Measurements from ENCODE around the gene ADGRG1.
"Not testable (repeated sequence)": the region's sequence is repeated elsewhere in the genome, so short reads cannot be mapped to it uniquely, and the experiment has no call there.

ADGRG1 gene

DNA sequence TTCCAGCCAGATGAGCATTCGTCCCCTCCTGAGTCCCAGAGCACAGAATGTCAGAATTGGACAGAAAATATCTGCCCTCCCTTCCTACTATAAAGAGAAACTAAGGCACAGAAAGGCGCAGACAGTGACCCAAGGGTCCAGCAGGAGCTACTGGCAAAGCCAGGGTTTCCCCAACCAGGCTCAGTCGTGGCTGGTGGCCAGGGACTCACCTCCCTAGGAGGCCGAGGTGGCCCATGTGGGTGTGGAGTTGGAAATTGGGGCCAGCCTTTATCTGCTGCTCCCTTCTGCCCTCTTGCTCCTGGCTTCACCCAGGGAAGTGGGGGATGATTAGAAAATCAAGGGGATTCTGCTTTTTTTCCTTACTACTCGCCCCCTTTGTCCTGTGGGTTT is 67.2 kb downstream of the ADGRG1 start:
- DNase-seq (ENCODE audit: extremely low read depth in 1 of 2, low read depth in 1 of 2) = no peak

- DNase-seq (ENCODE audit: extremely low read depth in 1 of 2, low read depth in 1 of 2) = no peak
Observed at GRCh38 chr16:57696240-57696639, 67.8 kb downstream of the ADGRG1 start.

DNA sequence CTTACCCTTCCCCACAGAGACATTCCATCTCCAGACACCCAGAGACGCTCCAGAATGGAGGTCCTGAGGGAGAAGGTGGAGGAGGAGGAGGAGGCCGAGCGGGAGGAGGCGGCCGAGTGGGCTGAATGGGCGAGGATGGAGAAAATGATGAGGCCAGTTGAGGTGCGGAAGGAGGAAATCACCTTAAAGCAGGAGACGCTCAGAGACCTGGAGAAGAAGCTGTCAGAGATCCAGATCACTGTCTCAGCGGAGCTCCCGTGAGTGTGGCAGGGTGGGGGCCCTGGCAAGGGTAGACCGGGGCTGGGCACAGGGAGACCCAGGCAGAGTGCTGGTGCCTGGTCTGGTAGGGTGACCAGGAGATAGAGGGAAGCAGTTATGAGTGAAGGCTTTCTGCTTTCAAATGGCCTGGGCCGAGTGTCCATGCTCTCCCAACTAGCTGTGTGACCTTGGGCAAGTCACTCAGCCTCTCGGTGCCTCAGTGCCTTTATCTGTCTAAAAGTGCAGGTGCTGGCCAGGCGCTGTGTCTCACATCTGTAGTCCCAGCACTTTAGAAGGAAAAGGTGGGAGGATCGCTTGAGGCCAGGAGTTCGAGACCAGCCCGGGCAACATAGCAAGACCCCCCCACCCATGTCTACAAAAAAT is 69.6 kb downstream of the ADGRG1 start:
- DNase-seq (ENCODE audit: extremely low read depth in 1 of 2, low read depth in 1 of 2) = no peak

DNA sequence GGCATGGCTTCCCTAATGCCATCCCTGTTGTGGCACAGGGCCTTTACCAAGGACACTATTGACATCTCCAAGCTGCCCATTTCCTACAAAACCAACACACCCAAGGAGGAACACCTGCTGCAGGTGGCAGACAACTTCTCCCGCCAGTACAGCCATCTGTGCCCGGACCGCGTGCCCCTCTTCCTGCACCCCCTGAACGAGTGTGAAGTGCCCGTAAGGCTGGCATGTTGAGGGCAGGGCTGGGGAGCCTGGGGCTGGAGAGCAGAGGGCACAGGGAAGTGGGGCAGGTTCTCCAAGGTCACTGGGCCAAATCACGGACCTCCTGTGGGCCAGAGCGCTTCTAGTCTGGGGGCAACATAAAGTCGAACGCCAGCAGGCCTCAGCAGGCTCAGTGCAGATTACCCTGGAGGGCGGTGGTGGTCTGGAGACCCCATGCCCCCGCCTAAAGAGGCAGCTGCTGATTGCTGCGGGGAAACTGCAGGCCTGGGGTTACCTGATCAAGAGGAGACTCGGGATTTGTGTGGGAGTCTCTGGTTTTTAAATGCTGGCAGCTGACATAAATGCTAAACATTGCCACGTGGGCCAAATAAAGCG is 70.5 kb downstream of the ADGRG1 start:
- DNase-seq (ENCODE audit: extremely low read depth in 1 of 2, low read depth in 1 of 2) = no peak

DNA sequence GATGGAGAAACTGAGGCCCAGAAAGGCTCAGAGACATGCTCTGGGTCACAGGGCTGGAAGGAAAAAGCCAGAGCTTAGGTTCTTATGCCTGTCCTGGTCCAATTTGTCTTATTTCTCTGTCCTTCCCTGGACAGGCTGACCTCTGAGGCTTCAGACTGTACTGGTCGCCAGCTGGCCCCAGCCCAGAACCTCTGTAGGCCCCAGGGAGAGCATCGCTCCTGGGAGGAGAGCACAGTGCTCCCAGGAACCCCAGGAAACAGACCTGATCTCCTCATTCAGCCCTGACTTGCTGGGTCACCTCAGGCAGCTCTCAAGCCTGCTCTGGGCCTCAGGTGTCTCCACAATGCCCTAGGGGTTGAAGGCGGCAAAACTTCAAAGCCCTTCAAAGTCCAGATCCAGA is 71.1 kb downstream of the ADGRG1 start:
- no peak for DNase-seq (ENCODE audit: extremely low read depth in 1 of 2, low read depth in 1 of 2)

- DNase-seq (ENCODE audit: extremely low read depth in 1 of 2, low read depth in 1 of 2) = no peak
Observed at GRCh38 chr16:57699899-57700298, 71.5 kb downstream of the ADGRG1 start.

DNA sequence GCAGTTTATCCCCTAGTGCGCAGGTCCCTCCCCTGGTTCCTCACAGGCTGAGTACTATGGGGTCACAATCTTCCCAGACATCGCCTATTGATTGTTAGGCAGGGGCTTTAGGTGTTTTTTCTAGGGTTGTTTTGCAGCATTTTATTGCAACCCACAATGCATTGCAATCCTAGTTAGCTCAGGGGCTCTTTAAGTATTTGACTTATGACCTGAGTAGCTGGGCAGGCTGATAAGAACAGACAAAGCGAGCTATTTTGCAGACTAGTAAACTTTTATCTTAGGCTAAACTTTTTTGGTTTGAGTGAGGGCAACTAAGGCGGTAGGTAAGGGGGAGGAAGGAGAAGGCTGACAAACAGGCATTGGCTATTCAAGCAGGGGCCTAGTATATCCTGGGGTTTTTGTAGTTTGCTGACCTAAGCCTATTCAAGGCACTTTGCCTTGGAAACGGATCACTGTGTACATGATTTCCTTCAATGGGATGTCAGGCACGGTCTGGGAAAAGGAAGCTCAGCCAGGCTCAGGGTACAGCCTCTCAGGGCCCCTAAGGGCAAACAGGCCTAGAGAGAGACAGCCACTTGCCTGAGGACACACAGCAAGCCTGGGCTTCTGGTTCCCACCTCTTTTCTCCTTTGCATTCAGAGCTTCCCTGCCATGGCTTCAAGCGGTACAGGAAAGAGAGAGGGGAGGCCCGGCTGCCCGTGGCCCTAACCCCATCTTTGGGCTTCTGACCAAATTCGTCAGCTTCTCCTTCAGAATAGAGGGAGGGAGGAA is 72.5 kb downstream of the ADGRG1 start:
- DNase-seq (ENCODE audit: extremely low read depth in 1 of 2, low read depth in 1 of 2) = no peak

DNA sequence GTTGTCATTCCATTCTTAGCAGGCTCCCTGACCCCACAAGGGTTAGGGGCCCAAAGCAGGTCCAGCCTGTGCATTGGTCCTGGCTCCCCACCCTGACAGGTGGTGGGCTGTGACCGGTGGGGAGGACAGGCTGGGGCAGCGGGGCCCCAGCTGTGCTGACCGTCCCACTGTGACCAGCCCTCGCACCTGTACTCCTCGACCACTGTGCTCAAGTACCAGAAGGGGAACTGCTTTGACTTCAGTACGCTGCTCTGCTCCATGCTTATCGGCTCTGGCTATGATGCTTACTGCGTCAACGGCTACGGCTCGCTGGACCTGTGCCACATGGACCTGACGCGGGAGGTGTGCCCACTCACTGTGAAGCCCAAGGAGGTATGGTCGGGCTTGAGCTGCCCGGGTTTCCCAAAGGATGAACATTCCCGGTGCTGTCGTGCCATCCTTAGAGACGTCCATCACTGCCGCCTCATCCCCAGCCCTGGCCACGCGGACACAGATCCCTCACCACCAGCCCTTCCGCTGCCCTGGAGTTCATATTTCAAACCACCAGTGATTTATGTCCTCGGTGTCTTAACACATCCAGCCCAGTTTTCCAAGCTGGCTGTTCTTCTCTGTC is 73.4 kb downstream of the ADGRG1 start:
- DNase-seq (ENCODE audit: extremely low read depth in 1 of 2, low read depth in 1 of 2) = no peak

GRCh38 chr16:57703416-57704010 is 75.1 kb downstream of the ADGRG1 start:
- no peak for DNase-seq (ENCODE audit: extremely low read depth in 1 of 2, low read depth in 1 of 2)

- DNase-seq (ENCODE audit: extremely low read depth in 1 of 2, low read depth in 1 of 2) = no peak
Observed at GRCh38 chr16:57704011-57704904, 75.8 kb downstream of the ADGRG1 start.

DNA sequence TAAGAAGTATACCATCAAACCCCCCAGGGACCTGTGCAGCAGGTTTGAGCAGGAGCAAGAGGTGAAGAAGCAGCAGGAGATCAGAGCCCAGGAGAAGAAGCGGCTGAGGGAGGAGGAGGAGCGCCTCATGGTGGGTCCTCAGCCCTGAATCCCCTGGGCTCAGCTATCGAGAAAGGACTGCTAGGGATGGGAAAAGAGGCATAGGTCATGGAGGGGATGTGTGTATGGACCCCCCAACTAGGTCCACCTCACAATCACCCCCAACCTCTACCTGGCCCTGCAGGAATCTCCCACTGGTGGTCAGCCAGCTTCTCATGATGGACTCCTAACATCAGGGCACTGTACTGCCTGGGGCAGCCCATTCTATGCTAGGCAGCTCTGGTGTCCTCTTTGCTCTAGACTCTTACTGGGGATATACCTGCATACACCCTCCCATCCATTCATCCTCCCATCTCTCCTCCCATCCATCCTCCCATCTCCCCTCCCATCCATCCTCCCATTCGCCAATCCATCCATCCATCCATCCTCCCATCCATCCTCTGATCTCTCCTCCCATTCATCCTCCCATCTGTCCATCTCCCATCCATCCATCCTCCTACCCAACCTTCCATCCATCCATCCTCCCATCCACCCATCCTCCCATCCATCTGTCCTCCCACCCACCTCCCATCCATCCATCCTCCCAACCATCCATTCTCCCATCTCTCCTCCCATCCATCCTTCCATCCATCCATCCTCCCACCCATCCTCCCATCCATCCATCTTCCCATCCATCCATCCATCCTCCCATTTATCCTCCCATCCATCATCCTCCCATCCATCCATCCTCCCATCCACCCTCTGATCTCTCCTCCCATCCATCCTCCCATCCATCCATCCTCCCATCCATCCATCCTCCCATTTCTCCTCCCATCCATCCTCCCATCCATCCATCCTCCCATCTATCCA is 76.7 kb downstream of the ADGRG1 start:
- DNase-seq (ENCODE audit: extremely low read depth in 1 of 2, low read depth in 1 of 2) = no peak

DNA sequence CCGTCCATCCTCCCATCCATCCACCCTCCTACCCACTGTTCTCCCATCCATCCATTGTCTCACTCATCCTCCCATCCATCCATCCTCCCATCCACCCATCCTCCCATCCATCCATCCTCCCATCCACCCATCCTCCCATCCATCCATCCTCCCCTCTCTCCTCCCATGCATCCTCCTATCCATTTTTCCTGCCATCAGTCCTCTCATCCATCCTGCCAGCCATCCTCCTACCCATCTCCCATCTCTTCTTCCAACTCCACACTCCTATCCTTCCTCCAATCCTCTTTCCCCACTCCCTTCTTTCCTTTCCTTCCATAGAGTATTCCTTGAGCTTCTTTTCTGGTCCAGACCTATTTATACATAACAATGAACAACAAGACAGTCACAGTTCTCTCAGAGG is 78.3 kb downstream of the ADGRG1 start:
- DNase-seq (ENCODE audit: extremely low read depth in 1 of 2, low read depth in 1 of 2) = no peak

GRCh38 chr16:57707331-57707730 is 78.9 kb downstream of the ADGRG1 start:
- DNase-seq (ENCODE audit: extremely low read depth in 1 of 2, low read depth in 1 of 2) = no peak

DNA sequence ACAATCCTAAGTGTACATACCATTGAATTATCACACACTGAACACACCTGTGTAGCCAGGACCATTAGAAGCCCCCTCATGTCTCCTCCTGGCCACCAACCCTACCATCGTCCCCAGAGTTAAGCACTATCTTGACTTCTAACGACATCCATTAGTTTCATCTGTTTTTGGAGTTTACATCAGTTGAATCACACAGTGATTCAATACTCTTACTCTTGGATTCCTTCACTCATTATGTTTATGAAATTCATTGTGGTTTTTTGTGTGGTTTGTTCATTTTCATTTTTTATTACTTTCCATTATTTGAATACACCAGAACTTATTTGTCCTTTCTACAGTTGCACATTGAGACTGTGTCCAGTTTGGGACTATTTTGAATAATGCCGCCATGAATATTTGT is 79.7 kb downstream of the ADGRG1 start:
- DNase-seq (ENCODE audit: extremely low read depth in 1 of 2, low read depth in 1 of 2) = no peak

- DNase-seq (ENCODE audit: extremely low read depth in 1 of 2, low read depth in 1 of 2) = no peak
Observed at GRCh38 chr16:57709663-57710062, 81.2 kb downstream of the ADGRG1 start.

- DNase-seq (ENCODE audit: extremely low read depth in 1 of 2, low read depth in 1 of 2) = no peak
Observed at GRCh38 chr16:57711346-57711745, 82.9 kb downstream of the ADGRG1 start.

GRCh38 chr16:57711993-57712392 is 83.6 kb downstream of the ADGRG1 start:
- no peak for DNase-seq (ENCODE audit: extremely low read depth in 1 of 2, low read depth in 1 of 2)

DNA sequence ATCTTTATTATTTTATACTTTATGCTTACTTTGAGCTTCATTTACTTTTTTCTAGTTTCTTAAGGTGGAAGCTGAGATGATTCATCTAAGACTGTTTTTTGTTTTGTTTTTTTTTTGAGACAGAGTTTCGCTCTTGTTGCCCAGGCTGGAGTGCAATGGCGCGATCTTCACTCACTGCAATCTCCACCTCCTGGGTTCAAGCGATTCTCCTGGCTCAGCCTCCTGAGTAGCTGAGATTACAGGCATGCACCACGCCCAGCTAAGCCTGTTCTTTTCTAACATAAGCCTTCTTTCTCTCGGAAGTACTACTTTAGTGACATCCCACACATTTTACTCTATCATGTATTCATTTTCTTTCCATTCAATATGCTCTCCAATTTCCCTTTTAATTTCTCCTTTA is 84.1 kb downstream of the ADGRG1 start:
- DNase-seq (ENCODE audit: extremely low read depth in 1 of 2, low read depth in 1 of 2) = not testable (repeated sequence)

- DNase-seq (ENCODE audit: extremely low read depth in 1 of 2, low read depth in 1 of 2) = no peak
Observed at GRCh38 chr16:57713596-57713995, 85.2 kb downstream of the ADGRG1 start.
